GM12878 (cell line): ENCODE measurements around the gene C1QTNF12.
A peak's percentile ranks its signal among the peaks of the same experiment; 100 is the strongest.

Source experiments
- CEBPB ChIP-seq, 2 experiments: fragments of 150-350 bp in 1 of 2; IDR thresholded peaks; 2 replicates each; pipeline ENCODE4 v1.6.1; 2012 to 2014; ENCODE audit warnings: low read depth in 2 of 2, low read length in 2 of 2, borderline replicate concordance in 1 of 2, inconsistent platforms in 1 of 2
- CREB1 ChIP-seq: IDR thresholded peaks from 2 replicates; pipeline ENCODE4 v1.6.1; 2012; ENCODE audit warnings: low read depth, mild to moderate bottlenecking, inconsistent platforms
- CTCF ChIP-seq, 3 experiments: IDR thresholded peaks in 2 of 3; conservative IDR thresholded peaks in 1 of 3; 2 replicates each; pipeline ENCODE4 v1.5.1; 2011; ENCODE audit warnings: low read depth in 3 of 3, low read length in 3 of 3, mild to moderate bottlenecking in 3 of 3, control low read depth in 2 of 3, moderate library complexity in 2 of 3, inconsistent platforms in 1 of 3, mixed read lengths in 1 of 3; ENCODE audit not compliant: control insufficient read depth in 2 of 3, insufficient read depth in 1 of 3; ENCODE audit errors: extremely low read depth in 1 of 3
- EP300 ChIP-seq, 2 experiments: fragments of 150-350 bp in 1 of 2; IDR thresholded peaks; 2 replicates each; pipeline ENCODE4 v1.6.1; 2011 to 2012; ENCODE audit warnings: low read depth in 2 of 2, low read length in 2 of 2, borderline replicate concordance in 1 of 2, improper control_type of control experiment in 1 of 2, inconsistent platforms in 1 of 2; ENCODE audit not compliant: control insufficient read depth in 1 of 2
- KAT2A ChIP-seq: conservative IDR thresholded peaks from 2 replicates; pipeline ENCODE4 v1.6.1; 2011; ENCODE audit warnings: low read depth, low read length; ENCODE audit not compliant: control insufficient read depth
- MAX ChIP-seq: IDR thresholded peaks from 2 replicates; pipeline ENCODE4 v1.6.1; 2012; ENCODE audit warnings: low read depth, low read length, improper control_type of control experiment
- NFIC ChIP-seq: IDR thresholded peaks from 2 replicates; pipeline ENCODE4 v1.6.1; 2012; ENCODE audit warnings: low read depth, mild to moderate bottlenecking, inconsistent platforms, low read length, moderate library complexity
- NFYB ChIP-seq: IDR thresholded peaks from 2 replicates; pipeline ENCODE4 v1.6.1; 2011; ENCODE audit warnings: low read depth, mild to moderate bottlenecking, low read length, improper control_type of control experiment, moderate library complexity; ENCODE audit not compliant: insufficient read depth
- POLR2A ChIP-seq: IDR thresholded peaks from 2 replicates; pipeline ENCODE4 v1.6.1; 2011; ENCODE audit warnings: low read depth, mild to moderate bottlenecking, low read length
- RCOR1 ChIP-seq: conservative IDR thresholded peaks from 2 replicates; pipeline ENCODE4 v1.6.1; 2012; ENCODE audit warnings: low read depth, low read length, improper control_type of control experiment
- SMC3 ChIP-seq: IDR thresholded peaks from 2 replicates; pipeline ENCODE4 v1.6.1; 2011; ENCODE audit warnings: low read length, improper control_type of control experiment, borderline replicate concordance
- TAF1 ChIP-seq: IDR thresholded peaks from 2 replicates; pipeline ENCODE4 v1.6.1; 2011; ENCODE audit warnings: mild to moderate bottlenecking, low read depth, low read length, borderline replicate concordance
- ZBTB11 ChIP-seq: fragments of 450-650 bp; formaldehyde crosslinking; IDR thresholded peaks from 2 replicates; pipeline ENCODE4 v1.5.0; 2022; ENCODE audit warnings: mild to moderate bottlenecking, missing genetic modification characterization
- ZNF24 ChIP-seq: fragments of 450-650 bp; IDR thresholded peaks from 2 replicates; pipeline ENCODE4 v1.6.1; 2017; ENCODE audit warnings: antibody characterized with exemption, mild to moderate bottlenecking

- TF ChIP-seq CTCF (IDR thresholded peaks at IDR 0.05 in 2 of 3, conservative IDR thresholded peaks at IDR 0.05 in 1 of 3; ENCODE audit: control insufficient read depth in 2 of 3, extremely low read depth in 1 of 3, insufficient read depth in 1 of 3, low read depth in 3 of 3, low read length in 3 of 3) (no peak), MAX (no peak), RCOR1 (no peak), CREB1 (no peak), POLR2A (peak; percentile 74), KAT2A (no peak), CEBPB (IDR thresholded peaks at IDR 0.05; ENCODE audit: borderline replicate concordance in 1 of 2, low read depth in 2 of 2, low read length in 2 of 2) (no peak), NFIC (no peak), ZBTB11 (CRISPR knock-in tag) (no peak), ZNF24 (no peak), NFYB (no peak), EP300 (IDR thresholded peaks at IDR 0.05; ENCODE audit: borderline replicate concordance in 1 of 2, control insufficient read depth in 1 of 2, low read depth in 2 of 2, low read length in 2 of 2) (no peak), TAF1 (no peak), SMC3 (no peak)
Measured at GRCh38 chr1:1259119-1259488, 12.6 kb upstream of the C1QTNF12 start.
